Measurements from ENCODE around the gene TCF25.

The TCF25 gene

DNA sequence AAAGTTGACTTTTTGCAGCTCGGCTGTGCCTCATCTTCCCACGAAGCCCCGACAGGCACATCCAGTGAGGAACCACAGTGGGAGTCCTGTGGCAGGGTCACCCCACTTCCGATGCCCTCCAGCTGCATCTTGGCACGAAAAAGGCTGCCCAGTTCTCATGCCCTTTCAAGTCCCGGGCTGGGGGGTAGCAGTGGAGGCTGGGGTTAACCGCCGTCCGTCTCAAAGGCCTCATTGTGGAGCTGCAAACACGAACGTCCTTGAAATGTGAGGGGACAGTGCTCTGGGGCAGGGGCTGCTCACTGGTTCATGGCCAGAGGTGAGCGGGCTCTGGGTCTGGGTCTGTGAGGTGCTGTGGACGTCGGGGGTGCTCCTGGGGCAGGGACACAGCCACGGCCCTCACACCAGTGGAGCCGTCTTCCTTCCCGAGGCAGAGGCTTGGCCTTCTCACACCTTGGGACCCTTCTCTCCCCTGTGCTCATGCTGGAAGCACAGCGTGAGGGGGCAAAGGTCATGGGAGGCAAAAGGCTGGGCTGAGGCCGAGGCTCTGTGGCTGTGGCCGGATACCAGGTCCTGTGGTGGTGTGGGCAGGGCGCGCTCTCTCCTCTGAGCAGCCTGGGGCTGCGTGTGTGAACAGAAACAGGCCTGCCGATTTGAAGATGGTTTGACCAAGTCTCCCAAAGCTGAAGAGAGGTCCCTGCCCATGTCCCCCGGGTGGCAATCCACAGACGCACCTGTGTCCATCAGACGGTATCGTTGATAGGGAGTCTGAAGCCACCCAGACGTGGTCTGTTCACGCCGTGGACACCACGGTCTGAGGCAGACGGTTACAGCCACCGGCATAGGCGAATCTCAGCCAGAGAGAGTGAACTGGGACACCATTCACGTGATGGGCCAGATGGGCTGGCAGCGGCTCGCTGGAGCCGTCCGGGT, 42.2 kb downstream of the TCF25 start:
- TF ChIP-seq, protein P1, sequence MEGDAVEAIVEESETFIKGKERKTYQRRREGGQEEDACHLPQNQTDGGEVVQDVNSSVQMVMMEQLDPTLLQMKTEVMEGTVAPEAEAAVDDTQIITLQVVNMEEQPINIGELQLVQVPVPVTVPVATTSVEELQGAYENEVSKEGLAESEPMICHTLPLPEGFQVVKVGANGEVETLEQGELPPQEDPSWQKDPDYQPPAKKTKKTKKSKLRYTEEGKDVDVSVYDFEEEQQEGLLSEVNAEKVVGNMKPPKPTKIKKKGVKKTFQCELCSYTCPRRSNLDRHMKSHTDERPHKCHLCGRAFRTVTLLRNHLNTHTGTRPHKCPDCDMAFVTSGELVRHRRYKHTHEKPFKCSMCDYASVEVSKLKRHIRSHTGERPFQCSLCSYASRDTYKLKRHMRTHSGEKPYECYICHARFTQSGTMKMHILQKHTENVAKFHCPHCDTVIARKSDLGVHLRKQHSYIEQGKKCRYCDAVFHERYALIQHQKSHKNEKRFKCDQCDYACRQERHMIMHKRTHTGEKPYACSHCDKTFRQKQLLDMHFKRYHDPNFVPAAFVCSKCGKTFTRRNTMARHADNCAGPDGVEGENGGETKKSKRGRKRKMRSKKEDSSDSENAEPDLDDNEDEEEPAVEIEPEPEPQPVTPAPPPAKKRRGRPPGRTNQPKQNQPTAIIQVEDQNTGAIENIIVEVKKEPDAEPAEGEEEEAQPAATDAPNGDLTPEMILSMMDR (IDR thresholded peaks at IDR 0.05; ENCODE audit: borderline replicate concordance, control extremely low read depth, extremely low read depth, insufficient read depth, missing control alignments) = no peak
- in situ Hi-C loops (cut with MboI; ENCODE audit: low sequenced_read_pairs, unreplicated experiment) = no loop called here
- DNase-seq (ENCODE audit: low spot score) = no peak

GRCh38 chr16:89917773-89918452, 44.5 kb downstream of the TCF25 start:
- in situ Hi-C loops (cut with MboI; ENCODE audit: low sequenced_read_pairs, unreplicated experiment) = no loop called here
- peak; percentile 92 for DNase-seq (ENCODE audit: low spot score)
- TF ChIP-seq, protein P1 (IDR thresholded peaks at IDR 0.05; ENCODE audit: borderline replicate concordance, control extremely low read depth, extremely low read depth, insufficient read depth, missing control alignments) = no peak

- in situ Hi-C loops (cut with MboI; ENCODE audit: low sequenced_read_pairs, unreplicated experiment) = no loop called here
- TF ChIP-seq, protein P1 (IDR thresholded peaks at IDR 0.05; ENCODE audit: borderline replicate concordance, control extremely low read depth, extremely low read depth, insufficient read depth, missing control alignments) = peak; percentile 36
- DNase-seq (ENCODE audit: low spot score) = peak; percentile 68
Measured at GRCh38 chr16:89918453-89919347, 45.3 kb downstream of the TCF25 start, which contains the start of gene MC1R. Gene MC1R, plus strand, starts transcription at chr16:89918862. Its CDS starts 397 bp downstream, at chr16:89919259.

DNA sequence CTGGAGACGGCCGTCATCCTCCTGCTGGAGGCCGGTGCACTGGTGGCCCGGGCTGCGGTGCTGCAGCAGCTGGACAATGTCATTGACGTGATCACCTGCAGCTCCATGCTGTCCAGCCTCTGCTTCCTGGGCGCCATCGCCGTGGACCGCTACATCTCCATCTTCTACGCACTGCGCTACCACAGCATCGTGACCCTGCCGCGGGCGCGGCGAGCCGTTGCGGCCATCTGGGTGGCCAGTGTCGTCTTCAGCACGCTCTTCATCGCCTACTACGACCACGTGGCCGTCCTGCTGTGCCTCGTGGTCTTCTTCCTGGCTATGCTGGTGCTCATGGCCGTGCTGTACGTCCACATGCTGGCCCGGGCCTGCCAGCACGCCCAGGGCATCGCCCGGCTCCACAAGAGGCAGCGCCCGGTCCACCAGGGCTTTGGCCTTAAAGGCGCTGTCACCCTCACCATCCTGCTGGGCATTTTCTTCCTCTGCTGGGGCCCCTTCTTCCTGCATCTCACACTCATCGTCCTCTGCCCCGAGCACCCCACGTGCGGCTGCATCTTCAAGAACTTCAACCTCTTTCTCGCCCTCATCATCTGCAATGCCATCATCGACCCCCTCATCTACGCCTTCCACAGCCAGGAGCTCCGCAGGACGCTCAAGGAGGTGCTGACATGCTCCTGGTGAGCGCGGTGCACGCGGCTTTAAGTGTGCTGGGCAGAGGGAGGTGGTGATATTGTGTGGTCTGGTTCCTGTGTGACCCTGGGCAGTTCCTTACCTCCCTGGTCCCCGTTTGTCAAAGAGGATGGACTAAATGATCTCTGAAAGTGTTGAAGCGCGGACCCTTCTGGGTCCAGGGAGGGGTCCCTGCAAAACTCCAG, 46.4 kb downstream of the TCF25 start:
- TF ChIP-seq, protein P1 (IDR thresholded peaks at IDR 0.05; ENCODE audit: borderline replicate concordance, control extremely low read depth, extremely low read depth, insufficient read depth, missing control alignments) = no peak
- no peak for DNase-seq (ENCODE audit: low spot score)
- in situ Hi-C loops (cut with MboI; ENCODE audit: low sequenced_read_pairs, unreplicated experiment) = no loop called here

- in situ Hi-C loops (cut with MboI; ENCODE audit: low sequenced_read_pairs, unreplicated experiment) = no loop called here
- TF ChIP-seq, protein P1 (IDR thresholded peaks at IDR 0.05; ENCODE audit: borderline replicate concordance, control extremely low read depth, extremely low read depth, insufficient read depth, missing control alignments) = no peak
- DNase-seq (ENCODE audit: low spot score) = no peak
Measured at GRCh38 chr16:89920723-89921122, 47.3 kb downstream of the TCF25 start.
